Mononuclear cell (primary cell): ENCODE measurements around the gene RHBDL3. TPM values are rescaled to one million over a fixed set of nuclear protein-coding genes. Genes with fewer than 3 reads are reported as not detected.
"Not testable (repeated sequence)": the region's sequence is repeated elsewhere in the genome, so short reads cannot be mapped to it uniquely, and the experiment has no call there.

ENCODE experiments used
- H3K27me3 ChIP-seq: 2 replicates; pipeline ENCODE4 v1.6.0; 2011; ENCODE audit warnings: low read length, control low read depth; ENCODE audit not compliant: insufficient read depth
- H3K4me1 ChIP-seq: 2 replicates; pipeline ENCODE4 v1.5.1; 2011; ENCODE audit warnings: mild to moderate bottlenecking, low read length, control low read depth; ENCODE audit not compliant: insufficient read depth
- H3K4me3 ChIP-seq: 2 replicates; pipeline ENCODE4 v1.5.1; 2011; ENCODE audit warnings: mild to moderate bottlenecking, low read length, moderate library complexity
- H3K9me3 ChIP-seq: 2 replicates; pipeline ENCODE4 v1.5.1; 2011; ENCODE audit warnings: low read depth, mild to moderate bottlenecking, control low read depth, low read length
- total RNA-seq: library from RNA; depleted of rRNA; stranded (reverse); fragments of >200 nt; gene quantifications from one replicate; pipeline ENCODE4 v1.2.3, GENCODE V29; 2012

The RHBDL3 gene
- total RNA-seq, 1 donor, result 0.73 TPM

DNA sequence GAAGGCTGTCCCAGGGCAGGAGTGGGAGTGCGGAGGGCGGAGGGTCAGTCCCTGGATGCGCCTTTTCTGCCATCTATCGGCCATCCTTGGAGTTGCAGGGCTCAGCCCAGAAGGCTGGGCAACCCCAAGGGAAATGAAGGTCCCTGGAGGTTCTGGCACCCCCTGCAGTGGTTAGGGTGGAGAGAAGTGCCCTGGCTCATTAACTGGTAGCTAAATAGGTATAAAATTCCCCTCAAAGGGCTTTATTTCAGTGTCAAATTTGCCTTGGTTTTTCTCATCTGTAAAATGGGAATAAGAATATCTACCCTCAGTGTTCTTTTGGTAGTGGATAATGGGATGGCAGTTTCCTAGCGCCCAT, 53.9 kb downstream of the RHBDL3 start:
- Histone ChIP-seq H3K4me3 (peak overlapping the region; percentile 22), H3K9me3 (no peaks in the 10 kb centered on the region), H3K4me1 (peaks cover 22% of the 10 kb centered on the region), H3K27me3 (no peaks in the 10 kb centered on the region)

- not testable (repeated sequence) for H3K27me3 ChIP-seq, H3K9me3 ChIP-seq, H3K4me3 ChIP-seq
- H3K4me1 ChIP-seq, result peaks cover 22% of the 10 kb centered on the region
Measured at GRCh38 chr17:32320080-32320479, 54.4 kb downstream of the RHBDL3 start.

DNA sequence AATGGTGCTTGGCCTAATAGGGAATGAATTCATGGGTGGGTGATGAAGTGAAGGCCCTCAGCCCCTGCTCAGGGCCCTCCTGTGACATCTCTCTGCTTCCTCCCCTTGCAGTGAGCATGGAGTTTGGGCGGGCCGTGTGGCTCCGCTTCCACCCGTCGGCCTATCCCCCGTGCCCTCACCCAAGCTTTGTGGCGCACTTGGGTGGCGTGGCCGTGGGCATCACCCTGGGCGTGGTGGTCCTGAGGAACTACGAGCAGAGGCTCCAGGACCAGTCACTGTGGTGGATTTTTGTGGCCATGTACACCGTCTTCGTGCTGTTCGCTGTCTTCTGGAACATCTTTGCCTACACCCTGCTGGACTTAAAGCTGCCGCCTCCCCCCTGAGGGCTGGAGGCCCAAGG, 55.2 kb downstream of the RHBDL3 start:
- no peak overlapping the region for H3K4me3 ChIP-seq
- no peaks in the 10 kb centered on the region for H3K9me3 ChIP-seq
- peaks cover 22% of the 10 kb centered on the region for H3K4me1 ChIP-seq
- H3K27me3 ChIP-seq, result no peaks in the 10 kb centered on the region

GRCh38 chr17:32323046-32323445, 57.4 kb downstream of the RHBDL3 start:
- no peaks in the 10 kb centered on the region for H3K9me3 ChIP-seq
- H3K4me3 ChIP-seq, result no peak overlapping the region
- H3K4me1 ChIP-seq, result peaks cover 22% of the 10 kb centered on the region
- H3K27me3 ChIP-seq, result no peaks in the 10 kb centered on the region

DNA sequence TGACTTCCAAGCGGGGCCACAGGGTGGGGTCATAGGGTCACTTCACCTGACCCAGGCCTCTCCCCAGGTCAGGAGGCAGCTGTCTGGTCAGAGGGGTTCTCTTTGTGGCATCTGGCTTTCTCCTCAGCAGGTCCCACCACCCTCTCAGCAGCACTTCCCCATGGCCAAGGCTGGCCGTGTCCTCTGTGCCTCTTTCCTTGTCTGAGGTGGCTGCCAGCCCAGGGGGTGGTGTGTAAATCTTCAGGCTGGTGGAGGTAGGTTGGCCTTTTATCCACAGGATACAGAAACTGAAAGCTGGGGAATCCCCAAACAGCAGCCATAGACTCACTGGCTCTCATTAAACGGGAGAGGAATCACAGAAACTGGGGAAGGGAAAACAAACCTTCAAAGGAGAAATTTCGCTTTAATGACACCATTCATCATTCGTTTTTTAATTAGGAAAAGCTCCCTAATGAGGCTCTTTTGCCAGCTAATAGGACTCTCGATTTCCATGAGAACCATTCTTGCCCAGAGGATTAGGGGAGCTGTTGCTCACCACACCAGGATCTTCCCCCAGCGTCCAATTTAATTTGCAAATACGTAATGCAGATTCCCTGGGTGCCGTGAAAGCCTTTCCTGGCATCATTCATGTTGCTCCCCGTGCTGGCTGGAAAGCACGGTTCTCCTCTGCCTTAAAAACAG, 58.3 kb downstream of the RHBDL3 start:
- peaks cover 17% of the 10 kb centered on the region for H3K4me1 ChIP-seq

GRCh38 chr17:32327911-32328310, 62.3 kb downstream of the RHBDL3 start:
- peaks cover 45% of the 10 kb centered on the region for H3K4me1 ChIP-seq
- no peaks in the 10 kb centered on the region for H3K27me3 ChIP-seq
- no peak overlapping the region for H3K4me3 ChIP-seq
- no peaks in the 10 kb centered on the region for H3K9me3 ChIP-seq

More for the DNA sequence above, 58.3 kb downstream of the RHBDL3 start:
- Histone ChIP-seq H3K27me3 (no peaks in the 10 kb centered on the region), H3K4me3 (no peak overlapping the region), H3K9me3 (no peaks in the 10 kb centered on the region)

- Histone ChIP-seq H3K9me3 (no peaks in the 10 kb centered on the region), H3K4me1 (peaks cover 32% of the 10 kb centered on the region), H3K4me3 (no peak overlapping the region), H3K27me3 (no peaks in the 10 kb centered on the region)
Measured at GRCh38 chr17:32330147-32330546, 64.5 kb downstream of the RHBDL3 start.

- Histone ChIP-seq H3K9me3 (no peaks in the 10 kb centered on the region), H3K27me3 (no peaks in the 10 kb centered on the region), H3K4me3 (no peak overlapping the region), H3K4me1 (peaks cover 32% of the 10 kb centered on the region)
Measured at GRCh38 chr17:32331243-32332040, 65.8 kb downstream of the RHBDL3 start.

DNA sequence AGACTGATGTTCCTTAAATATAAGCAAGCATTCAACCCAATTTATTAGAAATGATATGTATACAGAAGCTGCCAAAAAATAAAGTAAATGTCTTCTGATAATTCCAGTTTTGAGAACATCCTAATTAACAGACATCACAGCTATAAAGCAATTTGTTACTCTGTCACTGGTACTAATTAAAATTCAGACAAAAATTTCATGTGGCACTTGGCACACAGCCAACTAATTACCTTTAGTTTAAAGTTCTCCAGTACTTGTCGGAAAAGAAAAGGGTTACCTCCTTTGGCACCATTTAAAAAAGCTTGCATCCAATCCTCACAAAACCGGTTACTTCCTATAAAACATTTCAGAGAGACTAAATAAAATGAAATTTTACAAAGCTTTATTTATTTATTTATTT, 67.6 kb downstream of the RHBDL3 start:
- H3K27me3 ChIP-seq, result no peaks in the 10 kb centered on the region
- peaks cover 32% of the 10 kb centered on the region for H3K4me1 ChIP-seq
- H3K4me3 ChIP-seq, result no peak overlapping the region
- no peaks in the 10 kb centered on the region for H3K9me3 ChIP-seq

- H3K4me3 ChIP-seq, result no peak overlapping the region
- H3K27me3 ChIP-seq, result no peaks in the 10 kb centered on the region
- peaks cover 27% of the 10 kb centered on the region for H3K4me1 ChIP-seq
- H3K9me3 ChIP-seq, result no peaks in the 10 kb centered on the region
Measured at GRCh38 chr17:32335046-32335445, 69.4 kb downstream of the RHBDL3 start.

- Histone ChIP-seq H3K4me1 (peaks cover 20% of the 10 kb centered on the region), H3K4me3 (no peak overlapping the region), H3K9me3 (no peaks in the 10 kb centered on the region), H3K27me3 (no peaks in the 10 kb centered on the region)
Measured at GRCh38 chr17:32335687-32336086, 70.1 kb downstream of the RHBDL3 start.

- H3K4me1 ChIP-seq, result peaks cover 19% of the 10 kb centered on the region
- no peaks in the 10 kb centered on the region for H3K27me3 ChIP-seq
- H3K9me3 ChIP-seq, result no peaks in the 10 kb centered on the region
- peak overlapping the region; percentile 50 for H3K4me3 ChIP-seq
Measured at GRCh38 chr17:32341141-32341856, 75.7 kb downstream of the RHBDL3 start.

GRCh38 chr17:32341857-32342602, 76.4 kb downstream of the RHBDL3 start, which contains the start of gene C17orf75:
C17orf75 (minus strand) TSS chr17:32342173; CDS start chr17:32342139, 34 bp downstream.
- Histone ChIP-seq H3K4me3 (peak within 1 kb of the TSS; percentile 50), H3K4me1 (peaks cover 19% of the 10 kb centered on the region), H3K9me3 (no peaks in the 10 kb centered on the region), H3K27me3 (no peaks in the 10 kb centered on the region)

GRCh38 chr17:32342603-32343325, 77.1 kb downstream of the RHBDL3 start:
- no peak overlapping the region for H3K4me3 ChIP-seq

More at GRCh38 chr17:32342603-32343325, 77.1 kb downstream of the RHBDL3 start:
- Histone ChIP-seq H3K4me1 (peaks cover 19% of the 10 kb centered on the region), H3K9me3 (no peaks in the 10 kb centered on the region), H3K27me3 (no peaks in the 10 kb centered on the region)
